SK-N-SH treated with all-trans-retinoic acid at 6 μM for 48 hours (cell line): ENCODE data around the gene RBAK.
"Not testable (repeated sequence)": the region's sequence is repeated elsewhere in the genome, so short reads cannot be mapped to it uniquely, and the experiment has no call there.

Source experiments
- ATAC-seq: fragments of 200-7000 bp; cut with Tn5 transposase; 3 replicates; pipeline ENCODE4 v1.9.1; 2020; ENCODE audit warnings: mild to moderate bottlenecking, moderate library complexity
- ARNTL ChIP-seq: fragments of 450-650 bp; formaldehyde crosslinking; IDR thresholded peaks from 2 replicates; pipeline ENCODE4 v1.5.0; 2020; ENCODE audit warnings: low read depth, mild to moderate bottlenecking, moderate library complexity, borderline replicate concordance
- CSDC2 ChIP-seq: fragments of 250-450 bp; sonication (Bioruptor Pico); IDR thresholded peaks from 2 replicates; pipeline ENCODE4 v1.5.0; 2020; ENCODE audit warnings: mild to moderate bottlenecking, moderate library complexity
- ESRRG ChIP-seq: fragments of 250-450 bp; sonication (Bioruptor Pico); IDR thresholded peaks from 2 replicates; pipeline ENCODE4 v1.6.1; 2021; ENCODE audit warnings: mild to moderate bottlenecking
- GLIS3 ChIP-seq: fragments of 250-450 bp; sonication (Bioruptor Pico); IDR thresholded peaks from 2 replicates; pipeline ENCODE4 v1.5.0; 2020; ENCODE audit warnings: mild to moderate bottlenecking, moderate library complexity
- ISL1 ChIP-seq: fragments of 250-450 bp; sonication (Bioruptor Pico); IDR thresholded peaks from 2 replicates; pipeline ENCODE4 v2.1.2; 2022; ENCODE audit warnings: mild to moderate bottlenecking, moderate library complexity
- OSR1 ChIP-seq: fragments of 250-450 bp; sonication (Bioruptor Pico); IDR thresholded peaks from 2 replicates; pipeline ENCODE4 v1.8.0; 2022; ENCODE audit warnings: moderate library complexity, mild to moderate bottlenecking, inconsistent platforms
- PPARA ChIP-seq: fragments of 250-450 bp; sonication (Bioruptor Pico); IDR thresholded peaks from 2 replicates; pipeline ENCODE4 v1.5.0; 2020; ENCODE audit warnings: mild to moderate bottlenecking, borderline replicate concordance
- RARB ChIP-seq: fragments of 250-450 bp; sonication (Bioruptor Pico); IDR thresholded peaks from 2 replicates; pipeline ENCODE4 v1.8.0; 2021; ENCODE audit warnings: mild to moderate bottlenecking, moderate library complexity
- TCF4 ChIP-seq: fragments of 250-450 bp; sonication (Bioruptor Pico); IDR thresholded peaks from 2 replicates; pipeline ENCODE4 v1.8.0; 2021; ENCODE audit warnings: mild to moderate bottlenecking, moderate library complexity, borderline replicate concordance
- ZC3H10 ChIP-seq: fragments of 250-450 bp; sonication (Bioruptor Pico); IDR thresholded peaks from 2 replicates; pipeline ENCODE4 v1.5.1; 2021; ENCODE audit warnings: mild to moderate bottlenecking, moderate library complexity
- ZFP3 ChIP-seq: fragments of 250-450 bp; sonication (Bioruptor Pico); IDR thresholded peaks from 2 replicates; pipeline ENCODE4 v1.5.0; 2020; ENCODE audit warnings: mild to moderate bottlenecking, moderate library complexity
- ZFP30 ChIP-seq: fragments of 450-650 bp; formaldehyde crosslinking; IDR thresholded peaks from 2 replicates; pipeline ENCODE4 v1.5.0; 2022; ENCODE audit warnings: mild to moderate bottlenecking, moderate library complexity
- ZNF565 ChIP-seq: fragments of 450-650 bp; formaldehyde crosslinking; conservative IDR thresholded peaks from 2 replicates; pipeline ENCODE4 v1.5.0; 2020; ENCODE audit warnings: low read depth, mild to moderate bottlenecking, moderate library complexity
- ZNF70 ChIP-seq: fragments of 450-650 bp; formaldehyde crosslinking; IDR thresholded peaks from 2 replicates; pipeline ENCODE4 v1.5.0; 2020; ENCODE audit warnings: mild to moderate bottlenecking, moderate library complexity
- ZNF8 ChIP-seq: fragments of 450-650 bp; formaldehyde crosslinking; IDR thresholded peaks from 2 replicates; pipeline ENCODE4 v1.5.0; 2020; ENCODE audit warnings: mild to moderate bottlenecking, moderate library complexity
- TF ChIP-seq, protein P1 (sequence below): fragments of 250-450 bp; sonication (Bioruptor Pico); IDR thresholded peaks from 2 replicates; pipeline ENCODE4 v1.5.0; 2020; ENCODE audit warnings: mild to moderate bottlenecking, moderate library complexity
- TF ChIP-seq, protein P2 (sequence below): fragments of 250-450 bp; sonication (Bioruptor Pico); IDR thresholded peaks from 2 replicates; pipeline ENCODE4 v1.5.1; 2021; ENCODE audit warnings: mild to moderate bottlenecking, moderate library complexity
- TF ChIP-seq, protein P3 (sequence below): fragments of 250-450 bp; sonication (Bioruptor Pico); IDR thresholded peaks from 2 replicates; pipeline ENCODE4 v1.8.0; 2021; ENCODE audit warnings: low read depth, mild to moderate bottlenecking, moderate library complexity, borderline replicate concordance
- TF ChIP-seq, protein P4 (sequence below): fragments of 250-450 bp; sonication (Bioruptor Pico); IDR thresholded peaks from 2 replicates; pipeline ENCODE4 v1.8.0; 2020; ENCODE audit warnings: mild to moderate bottlenecking, moderate library complexity, borderline replicate concordance
- TF ChIP-seq, protein P5 (sequence below): fragments of 250-450 bp; sonication (Bioruptor Pico); IDR thresholded peaks from 2 replicates; pipeline ENCODE4 v1.5.1; 2020; ENCODE audit warnings: low read depth, mild to moderate bottlenecking, moderate library complexity

Gene RBAK

DNA sequence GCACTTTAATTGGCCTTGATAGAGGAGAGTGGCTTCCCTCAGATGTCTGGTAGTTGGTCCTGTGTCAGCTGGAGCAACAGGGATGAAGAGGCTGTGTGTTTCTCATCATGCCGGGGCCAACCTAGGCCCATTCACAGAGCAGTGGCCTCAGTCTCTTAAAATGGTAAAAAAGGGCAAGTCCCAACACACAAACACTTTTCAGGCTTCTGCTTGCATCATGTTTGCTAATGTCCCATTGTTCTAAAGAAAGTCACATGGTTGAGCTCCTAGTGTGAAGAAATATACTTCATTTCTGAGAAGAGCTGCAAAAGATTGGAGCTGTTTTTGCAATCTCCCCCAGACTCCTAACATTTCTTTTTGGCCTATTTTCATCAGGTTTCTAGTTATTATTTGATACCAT, 40.6 kb upstream of the RBAK start:
- ATAC-seq = no peak
- TF ChIP-seq, protein P1, sequence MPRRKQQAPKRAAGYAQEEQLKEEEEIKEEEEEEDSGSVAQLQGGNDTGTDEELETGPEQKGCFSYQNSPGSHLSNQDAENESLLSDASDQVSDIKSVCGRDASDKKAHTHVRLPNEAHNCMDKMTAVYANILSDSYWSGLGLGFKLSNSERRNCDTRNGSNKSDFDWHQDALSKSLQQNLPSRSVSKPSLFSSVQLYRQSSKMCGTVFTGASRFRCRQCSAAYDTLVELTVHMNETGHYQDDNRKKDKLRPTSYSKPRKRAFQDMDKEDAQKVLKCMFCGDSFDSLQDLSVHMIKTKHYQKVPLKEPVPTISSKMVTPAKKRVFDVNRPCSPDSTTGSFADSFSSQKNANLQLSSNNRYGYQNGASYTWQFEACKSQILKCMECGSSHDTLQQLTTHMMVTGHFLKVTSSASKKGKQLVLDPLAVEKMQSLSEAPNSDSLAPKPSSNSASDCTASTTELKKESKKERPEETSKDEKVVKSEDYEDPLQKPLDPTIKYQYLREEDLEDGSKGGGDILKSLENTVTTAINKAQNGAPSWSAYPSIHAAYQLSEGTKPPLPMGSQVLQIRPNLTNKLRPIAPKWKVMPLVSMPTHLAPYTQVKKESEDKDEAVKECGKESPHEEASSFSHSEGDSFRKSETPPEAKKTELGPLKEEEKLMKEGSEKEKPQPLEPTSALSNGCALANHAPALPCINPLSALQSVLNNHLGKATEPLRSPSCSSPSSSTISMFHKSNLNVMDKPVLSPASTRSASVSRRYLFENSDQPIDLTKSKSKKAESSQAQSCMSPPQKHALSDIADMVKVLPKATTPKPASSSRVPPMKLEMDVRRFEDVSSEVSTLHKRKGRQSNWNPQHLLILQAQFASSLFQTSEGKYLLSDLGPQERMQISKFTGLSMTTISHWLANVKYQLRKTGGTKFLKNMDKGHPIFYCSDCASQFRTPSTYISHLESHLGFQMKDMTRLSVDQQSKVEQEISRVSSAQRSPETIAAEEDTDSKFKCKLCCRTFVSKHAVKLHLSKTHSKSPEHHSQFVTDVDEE (CRISPR knock-in tag) = no peak
- TF ChIP-seq, protein P2, sequence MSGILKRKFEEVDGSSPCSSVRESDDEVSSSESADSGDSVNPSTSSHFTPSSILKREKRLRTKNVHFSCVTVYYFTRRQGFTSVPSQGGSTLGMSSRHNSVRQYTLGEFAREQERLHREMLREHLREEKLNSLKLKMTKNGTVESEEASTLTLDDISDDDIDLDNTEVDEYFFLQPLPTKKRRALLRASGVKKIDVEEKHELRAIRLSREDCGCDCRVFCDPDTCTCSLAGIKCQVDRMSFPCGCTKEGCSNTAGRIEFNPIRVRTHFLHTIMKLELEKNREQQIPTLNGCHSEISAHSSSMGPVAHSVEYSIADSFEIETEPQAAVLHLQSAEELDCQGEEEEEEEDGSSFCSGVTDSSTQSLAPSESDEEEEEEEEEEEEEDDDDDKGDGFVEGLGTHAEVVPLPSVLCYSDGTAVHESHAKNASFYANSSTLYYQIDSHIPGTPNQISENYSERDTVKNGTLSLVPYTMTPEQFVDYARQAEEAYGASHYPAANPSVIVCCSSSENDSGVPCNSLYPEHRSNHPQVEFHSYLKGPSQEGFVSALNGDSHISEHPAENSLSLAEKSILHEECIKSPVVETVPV (CRISPR knock-in tag) = no peak

DNA sequence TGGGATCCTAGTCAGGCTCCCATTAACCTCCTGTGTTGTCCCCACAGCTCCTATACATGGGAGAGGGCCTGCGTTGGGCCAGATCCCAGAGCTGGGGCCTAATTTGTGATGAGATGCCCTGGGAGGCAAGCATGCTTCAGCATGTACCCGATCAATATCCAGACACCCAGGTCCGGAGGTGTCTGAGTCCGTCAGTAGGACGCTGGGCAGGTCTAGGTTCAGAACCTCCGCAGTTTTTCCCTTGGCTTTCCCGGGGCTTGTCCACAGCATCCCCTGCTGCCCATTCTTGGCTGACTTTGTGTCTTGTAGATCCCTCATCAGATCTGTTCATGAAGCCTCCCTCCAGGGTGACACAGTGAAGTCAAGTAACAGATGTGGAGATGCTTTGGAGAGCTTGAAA, 32.7 kb upstream of the RBAK start:
- no peak for ATAC-seq
- TF ChIP-seq ESRRG (no peak), PPARA (CRISPR knock-in tag) (no peak), ZFP30 (CRISPR knock-in tag) (no peak), ZC3H10 (CRISPR knock-in tag) (no peak), ZNF565 (CRISPR knock-in tag) (no peak), RARB (no peak), ZFP3 (CRISPR knock-in tag) (no peak), ZNF70 (CRISPR knock-in tag) (no peak), ISL1 (CRISPR knock-in tag) (no peak), GLIS3 (CRISPR knock-in tag) (no peak), OSR1 (no peak), TCF4 (CRISPR knock-in tag) (no peak)
- TF ChIP-seq, protein P3, sequence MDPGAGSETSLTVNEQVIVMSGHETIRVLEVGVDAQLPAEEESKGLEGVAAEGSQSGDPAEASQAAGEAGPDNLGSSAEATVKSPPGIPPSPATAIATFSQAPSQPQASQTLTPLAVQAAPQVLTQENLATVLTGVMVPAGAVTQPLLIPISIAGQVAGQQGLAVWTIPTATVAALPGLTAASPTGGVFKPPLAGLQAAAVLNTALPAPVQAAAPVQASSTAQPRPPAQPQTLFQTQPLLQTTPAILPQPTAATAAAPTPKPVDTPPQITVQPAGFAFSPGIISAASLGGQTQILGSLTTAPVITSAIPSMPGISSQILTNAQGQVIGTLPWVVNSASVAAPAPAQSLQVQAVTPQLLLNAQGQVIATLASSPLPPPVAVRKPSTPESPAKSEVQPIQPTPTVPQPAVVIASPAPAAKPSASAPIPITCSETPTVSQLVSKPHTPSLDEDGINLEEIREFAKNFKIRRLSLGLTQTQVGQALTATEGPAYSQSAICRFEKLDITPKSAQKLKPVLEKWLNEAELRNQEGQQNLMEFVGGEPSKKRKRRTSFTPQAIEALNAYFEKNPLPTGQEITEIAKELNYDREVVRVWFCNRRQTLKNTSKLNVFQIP (CRISPR knock-in tag) = no peak
- TF ChIP-seq, protein P4, sequence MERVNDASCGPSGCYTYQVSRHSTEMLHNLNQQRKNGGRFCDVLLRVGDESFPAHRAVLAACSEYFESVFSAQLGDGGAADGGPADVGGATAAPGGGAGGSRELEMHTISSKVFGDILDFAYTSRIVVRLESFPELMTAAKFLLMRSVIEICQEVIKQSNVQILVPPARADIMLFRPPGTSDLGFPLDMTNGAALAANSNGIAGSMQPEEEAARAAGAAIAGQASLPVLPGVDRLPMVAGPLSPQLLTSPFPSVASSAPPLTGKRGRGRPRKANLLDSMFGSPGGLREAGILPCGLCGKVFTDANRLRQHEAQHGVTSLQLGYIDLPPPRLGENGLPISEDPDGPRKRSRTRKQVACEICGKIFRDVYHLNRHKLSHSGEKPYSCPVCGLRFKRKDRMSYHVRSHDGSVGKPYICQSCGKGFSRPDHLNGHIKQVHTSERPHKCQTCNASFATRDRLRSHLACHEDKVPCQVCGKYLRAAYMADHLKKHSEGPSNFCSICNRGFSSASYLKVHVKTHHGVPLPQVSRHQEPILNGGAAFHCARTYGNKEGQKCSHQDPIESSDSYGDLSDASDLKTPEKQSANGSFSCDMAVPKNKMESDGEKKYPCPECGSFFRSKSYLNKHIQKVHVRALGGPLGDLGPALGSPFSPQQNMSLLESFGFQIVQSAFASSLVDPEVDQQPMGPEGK = no peak
- TF ChIP-seq, protein P2 (CRISPR knock-in tag) = no peak
- TF ChIP-seq, protein P5, sequence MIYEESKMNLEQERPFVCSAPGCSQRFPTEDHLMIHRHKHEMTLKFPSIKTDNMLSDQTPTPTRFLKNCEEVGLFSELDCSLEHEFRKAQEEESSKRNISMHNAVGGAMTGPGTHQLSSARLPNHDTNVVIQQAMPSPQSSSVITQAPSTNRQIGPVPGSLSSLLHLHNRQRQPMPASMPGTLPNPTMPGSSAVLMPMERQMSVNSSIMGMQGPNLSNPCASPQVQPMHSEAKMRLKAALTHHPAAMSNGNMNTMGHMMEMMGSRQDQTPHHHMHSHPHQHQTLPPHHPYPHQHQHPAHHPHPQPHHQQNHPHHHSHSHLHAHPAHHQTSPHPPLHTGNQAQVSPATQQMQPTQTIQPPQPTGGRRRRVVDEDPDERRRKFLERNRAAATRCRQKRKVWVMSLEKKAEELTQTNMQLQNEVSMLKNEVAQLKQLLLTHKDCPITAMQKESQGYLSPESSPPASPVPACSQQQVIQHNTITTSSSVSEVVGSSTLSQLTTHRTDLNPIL (CRISPR knock-in tag) = no peak
- TF ChIP-seq, all 23 proteins: peak for 0

DNA sequence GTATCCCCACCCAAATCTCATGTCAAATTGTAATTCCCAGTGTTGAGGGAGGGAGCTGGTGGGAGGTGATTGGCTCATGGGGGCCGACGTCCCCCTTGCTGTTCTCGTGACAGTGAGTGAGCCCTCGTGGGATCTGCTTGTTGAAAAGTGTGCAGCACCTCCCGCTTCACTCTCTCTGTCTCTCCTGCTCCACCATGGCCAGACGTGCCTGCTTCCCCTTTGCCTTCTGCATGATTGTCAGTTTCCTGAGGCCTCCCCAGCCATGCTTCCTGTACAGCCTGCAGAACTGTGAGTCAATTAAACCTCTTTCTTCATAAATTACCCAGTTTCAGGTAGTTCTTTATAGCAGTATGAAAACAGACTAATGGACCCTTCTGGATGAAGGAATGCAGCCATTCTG, 29.7 kb upstream of the RBAK start:
- ATAC-seq = not testable (repeated sequence)

DNA sequence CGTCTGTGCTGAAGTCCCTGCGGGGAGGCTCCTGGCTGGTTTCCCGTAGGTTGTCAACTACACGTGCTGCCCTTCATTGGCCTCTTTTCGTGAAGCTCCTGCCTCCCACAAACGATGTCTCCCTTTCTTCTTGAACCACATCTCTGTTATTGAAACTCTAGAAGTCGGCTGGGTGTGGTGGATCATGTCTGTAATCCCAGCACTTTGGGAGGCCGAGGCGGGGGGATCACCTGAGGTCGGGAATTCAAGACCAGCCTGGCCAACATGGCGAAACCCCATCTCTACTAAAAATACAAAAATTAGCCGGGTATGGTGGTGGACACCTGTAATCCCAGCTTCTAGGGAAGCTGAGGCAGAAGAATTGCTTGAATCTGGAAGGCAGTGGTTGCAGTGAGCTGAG, 28.0 kb upstream of the RBAK start:
- not testable (repeated sequence) for ATAC-seq

DNA sequence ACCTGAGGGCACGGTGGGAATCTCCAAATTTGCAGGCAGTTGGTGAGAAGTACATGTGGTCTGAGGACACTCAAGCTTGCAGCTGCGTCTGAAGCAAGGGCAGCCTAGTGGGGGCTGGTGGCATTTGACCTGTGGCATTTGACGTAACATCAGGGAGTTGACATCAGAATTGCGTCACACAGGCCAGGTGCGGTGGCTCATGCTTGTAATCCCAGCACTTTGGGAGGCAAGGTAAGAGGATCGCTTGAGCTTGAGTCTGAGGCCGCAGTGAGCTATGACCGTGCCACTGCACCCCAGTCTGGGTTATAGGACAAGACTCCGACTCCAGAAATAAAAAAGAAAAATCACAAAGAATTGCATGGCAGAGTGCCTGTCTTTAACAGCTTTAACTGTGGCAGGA, 25.6 kb upstream of the RBAK start:
- ATAC-seq = no peak
- no peak for TF ChIP-seq ARNTL
- no peak for TF ChIP-seq ZNF565 (CRISPR knock-in tag)
- no peak for TF ChIP-seq ZFP3 (CRISPR knock-in tag)
- no peak for TF ChIP-seq ZNF8 (CRISPR knock-in tag)
- no peak for TF ChIP-seq CSDC2 (CRISPR knock-in tag)
- TF ChIP-seq ZC3H10 (CRISPR knock-in tag) = no peak
- TF ChIP-seq ZFP30 (CRISPR knock-in tag) = no peak
- no peak for TF ChIP-seq PPARA (CRISPR knock-in tag)
- TF ChIP-seq, protein P3 (CRISPR knock-in tag) = no peak
